Neuron (in vitro differentiated cells): ENCODE results near the gene IL6R.

Experiments
- H2AFZ ChIP-seq: one replicate; pipeline ENCODE4 v1.6.1; 2013; ENCODE audit warnings: low read depth, mild to moderate bottlenecking, inconsistent platforms, low read length, moderate library complexity
- H3K27me3 ChIP-seq: one replicate; pipeline ENCODE4 v1.6.1; 2013; ENCODE audit warnings: low read length; ENCODE audit not compliant: insufficient read depth
- H3K36me3 ChIP-seq: one replicate; pipeline ENCODE4 v1.6.1; 2013; ENCODE audit warnings: low read length; ENCODE audit not compliant: insufficient read depth
- H3K4me1 ChIP-seq: one replicate; pipeline ENCODE4 v1.6.1; 2013; ENCODE audit warnings: low read length; ENCODE audit not compliant: insufficient read depth
- H3K4me3 ChIP-seq: 2 replicates; pipeline ENCODE4 v1.5.1; 2013; ENCODE audit warnings: mild to moderate bottlenecking, low read length, moderate library complexity
- H3K9me3 ChIP-seq: one replicate; pipeline ENCODE4 v1.6.1; 2013; ENCODE audit warnings: low read length

Gene IL6R

GRCh38 chr1:154423304-154423987 is 18.3 kb downstream of the IL6R start:
- peak overlapping the region; percentile 71 for H2AFZ ChIP-seq
- H3K9me3 ChIP-seq, result no peaks in the 10 kb centered on the region
- no peaks in the 10 kb centered on the region for H3K36me3 ChIP-seq
- H3K4me3 ChIP-seq, result no peak overlapping the region
- H3K27me3 ChIP-seq, result no peaks in the 10 kb centered on the region
- H3K4me1 ChIP-seq, result peaks cover 16% of the 10 kb centered on the region

DNA sequence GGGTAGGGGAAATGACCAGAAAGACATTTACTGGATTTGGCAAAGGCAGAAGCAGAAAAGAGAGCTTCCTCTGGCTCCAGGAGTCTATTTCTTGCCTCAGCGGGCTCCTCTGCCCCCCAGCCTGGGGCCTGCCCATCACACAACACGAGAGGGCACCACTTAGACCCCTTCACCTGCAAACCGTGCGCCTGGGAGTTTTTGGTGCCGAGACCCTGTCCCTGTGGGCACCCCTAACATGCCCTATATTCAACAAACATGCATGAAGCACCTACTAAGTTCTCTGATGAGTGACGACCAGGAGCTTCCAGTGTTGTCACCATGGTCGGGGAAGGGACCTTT is 18.8 kb downstream of the IL6R start:
- Histone ChIP-seq H3K4me3 (no peak overlapping the region), H3K36me3 (no peaks in the 10 kb centered on the region), H3K4me1 (peaks cover 16% of the 10 kb centered on the region), H2AFZ (peak overlapping the region; percentile 71), H3K27me3 (no peaks in the 10 kb centered on the region), H3K9me3 (no peaks in the 10 kb centered on the region)

DNA sequence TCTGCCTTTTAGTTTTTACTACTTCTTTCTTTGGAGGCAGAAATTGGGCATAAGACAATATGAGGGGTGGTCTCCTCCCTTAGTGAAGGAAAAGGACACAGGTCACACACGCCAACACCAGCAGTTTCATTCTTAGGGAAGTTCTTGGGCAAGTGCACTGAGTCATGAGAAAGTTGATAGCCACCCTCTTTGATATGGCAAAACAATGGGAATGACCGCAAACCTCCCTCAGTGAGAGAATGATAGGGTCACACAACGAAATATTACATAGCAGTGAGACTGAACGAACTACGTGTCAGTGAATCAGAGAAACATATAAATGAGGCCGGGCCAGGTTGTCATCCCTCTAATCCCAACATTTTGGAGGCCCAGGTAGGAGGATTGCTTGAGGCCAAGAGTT is 20.0 kb downstream of the IL6R start:
- no peak overlapping the region for H2AFZ ChIP-seq
- no peaks in the 10 kb centered on the region for H3K27me3 ChIP-seq
- peaks cover 20% of the 10 kb centered on the region for H3K4me1 ChIP-seq
- H3K36me3 ChIP-seq, result no peaks in the 10 kb centered on the region
- H3K4me3 ChIP-seq, result no peak overlapping the region
- H3K9me3 ChIP-seq, result no peaks in the 10 kb centered on the region

GRCh38 chr1:154427173-154428139 is 22.3 kb downstream of the IL6R start:
- peaks cover 38% of the 10 kb centered on the region for H3K4me1 ChIP-seq
- no peak overlapping the region for H2AFZ ChIP-seq

DNA sequence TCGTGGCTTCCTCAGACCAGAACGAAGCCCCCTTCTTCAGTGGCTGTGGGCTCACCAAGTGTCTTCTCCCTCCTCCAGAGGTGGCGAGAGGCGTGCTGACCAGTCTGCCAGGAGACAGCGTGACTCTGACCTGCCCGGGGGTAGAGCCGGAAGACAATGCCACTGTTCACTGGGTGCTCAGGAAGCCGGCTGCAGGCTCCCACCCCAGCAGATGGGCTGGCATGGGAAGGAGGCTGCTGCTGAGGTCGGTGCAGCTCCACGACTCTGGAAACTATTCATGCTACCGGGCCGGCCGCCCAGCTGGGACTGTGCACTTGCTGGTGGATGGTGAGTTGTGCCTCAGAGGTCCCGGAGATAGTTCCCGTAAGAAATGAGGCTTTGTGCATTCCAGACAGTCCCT is 24.0 kb downstream of the IL6R start:
- no peaks in the 10 kb centered on the region for H3K9me3 ChIP-seq
- no peaks in the 10 kb centered on the region for H3K36me3 ChIP-seq
- H2AFZ ChIP-seq, result no peak overlapping the region
- peaks cover 24% of the 10 kb centered on the region for H3K4me1 ChIP-seq
- H3K4me3 ChIP-seq, result no peak overlapping the region
- no peaks in the 10 kb centered on the region for H3K27me3 ChIP-seq

More at GRCh38 chr1:154427173-154428139, 22.3 kb downstream of the IL6R start:
- H3K4me3 ChIP-seq, result no peak overlapping the region
- H3K9me3 ChIP-seq, result no peaks in the 10 kb centered on the region
- H3K36me3 ChIP-seq, result no peaks in the 10 kb centered on the region
- H3K27me3 ChIP-seq, result no peaks in the 10 kb centered on the region

DNA sequence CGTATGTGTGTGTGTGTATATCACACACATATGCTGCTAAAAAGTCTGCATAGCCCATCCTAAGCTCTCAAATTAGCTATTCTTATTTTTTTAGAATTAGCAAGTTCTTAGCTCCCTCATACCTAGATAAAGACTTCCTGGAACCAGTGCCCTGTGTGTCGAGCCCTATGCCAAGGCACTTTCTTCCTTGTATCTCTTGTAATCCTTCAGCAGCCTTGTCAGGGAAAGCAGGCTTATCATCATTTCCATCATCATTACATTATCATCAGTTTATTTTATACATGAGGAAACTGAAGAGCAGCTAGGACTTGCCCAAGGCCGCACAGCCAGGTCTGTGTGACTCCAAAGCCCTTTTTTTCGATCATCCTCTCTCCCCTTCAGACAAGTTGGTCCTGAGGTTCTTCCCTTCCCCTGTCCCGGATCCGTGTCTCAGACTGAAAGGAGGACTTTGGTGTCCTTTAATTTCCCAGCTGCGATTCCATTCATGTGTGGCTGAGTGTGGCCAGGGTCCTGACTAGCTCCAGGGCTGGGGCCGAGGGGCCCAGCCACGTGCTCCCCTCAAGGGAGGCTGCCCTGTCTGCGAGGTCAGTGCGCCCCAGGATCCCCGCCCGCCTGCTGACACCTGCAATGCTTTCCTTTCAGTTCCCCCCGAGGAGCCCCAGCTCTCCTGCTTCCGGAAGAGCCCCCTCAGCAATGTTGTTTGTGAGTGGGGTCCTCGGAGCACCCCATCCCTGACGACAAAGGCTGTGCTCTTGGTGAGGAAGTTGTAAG is 24.9 kb downstream of the IL6R start:
- no peaks in the 10 kb centered on the region for H3K36me3 ChIP-seq
- H3K27me3 ChIP-seq, result no peaks in the 10 kb centered on the region
- no peak overlapping the region for H3K4me3 ChIP-seq
- H3K9me3 ChIP-seq, result no peaks in the 10 kb centered on the region
- peaks cover 22% of the 10 kb centered on the region for H3K4me1 ChIP-seq
- no peak overlapping the region for H2AFZ ChIP-seq

DNA sequence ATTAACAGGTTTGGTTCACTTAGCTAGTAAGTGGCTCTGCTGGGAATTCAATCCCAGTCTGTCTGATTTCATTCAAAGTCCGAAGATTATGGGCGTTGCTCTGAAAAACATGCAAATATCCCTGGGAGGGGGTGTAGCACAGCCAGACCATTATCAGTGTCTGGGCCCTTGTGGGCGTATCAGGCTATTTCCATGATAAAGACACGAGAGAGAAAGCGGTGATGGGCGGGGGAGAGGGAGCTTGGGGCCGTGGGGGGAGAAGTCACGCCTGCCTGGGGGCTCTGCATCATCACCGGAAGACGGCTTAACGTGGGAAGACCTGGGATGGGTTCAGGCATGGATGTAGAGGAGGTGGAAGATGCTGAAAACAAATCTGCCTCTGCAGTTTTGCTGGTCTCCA is 25.8 kb downstream of the IL6R start:
- Histone ChIP-seq H3K9me3 (no peaks in the 10 kb centered on the region), H2AFZ (peak overlapping the region; percentile 18), H3K36me3 (no peaks in the 10 kb centered on the region), H3K27me3 (no peaks in the 10 kb centered on the region), H3K4me3 (peak overlapping the region; percentile 17), H3K4me1 (peaks cover 22% of the 10 kb centered on the region)

- Histone ChIP-seq H3K36me3 (no peaks in the 10 kb centered on the region), H3K4me1 (peaks cover 22% of the 10 kb centered on the region), H3K4me3 (no peak overlapping the region), H2AFZ (no peak overlapping the region), H3K9me3 (no peaks in the 10 kb centered on the region), H3K27me3 (no peaks in the 10 kb centered on the region)
Measured at GRCh38 chr1:154431586-154432373, 26.6 kb downstream of the IL6R start.

- H3K4me1 ChIP-seq, result peaks cover 22% of the 10 kb centered on the region
- H2AFZ ChIP-seq, result no peak overlapping the region
- H3K27me3 ChIP-seq, result no peaks in the 10 kb centered on the region
- no peak overlapping the region for H3K4me3 ChIP-seq
- H3K36me3 ChIP-seq, result no peaks in the 10 kb centered on the region
- no peaks in the 10 kb centered on the region for H3K9me3 ChIP-seq
Measured at GRCh38 chr1:154433161-154433764, 28.1 kb downstream of the IL6R start.

GRCh38 chr1:154434346-154435085 is 29.4 kb downstream of the IL6R start:
- Histone ChIP-seq H3K4me3 (no peak overlapping the region), H3K36me3 (no peaks in the 10 kb centered on the region), H3K4me1 (peaks cover 22% of the 10 kb centered on the region), H3K9me3 (no peaks in the 10 kb centered on the region), H3K27me3 (no peaks in the 10 kb centered on the region), H2AFZ (no peak overlapping the region)

DNA sequence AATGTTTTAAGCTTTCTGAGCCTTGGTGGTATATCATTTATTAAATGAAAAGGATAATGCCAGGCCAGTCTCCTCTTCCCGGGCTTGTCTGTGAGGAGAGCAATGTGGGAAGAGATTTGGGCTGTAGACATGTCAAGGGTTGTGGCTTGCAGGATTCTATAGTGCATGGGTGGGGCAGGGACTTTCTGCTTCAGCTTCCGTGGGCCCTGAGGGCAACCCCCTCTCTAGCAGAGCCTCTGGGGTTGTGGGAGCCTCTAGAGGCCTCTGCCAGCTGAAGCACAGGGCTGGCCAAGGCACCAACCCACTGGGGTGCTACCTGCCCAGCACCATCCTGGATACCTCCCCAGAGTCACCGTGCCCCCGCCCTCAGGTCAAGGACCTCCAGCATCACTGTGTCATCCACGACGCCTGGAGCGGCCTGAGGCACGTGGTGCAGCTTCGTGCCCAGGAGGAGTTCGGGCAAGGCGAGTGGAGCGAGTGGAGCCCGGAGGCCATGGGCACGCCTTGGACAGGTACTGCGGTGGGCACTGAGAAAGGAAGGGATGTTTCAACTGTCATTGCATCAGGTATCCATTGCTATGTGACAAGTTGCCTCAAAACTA is 30.6 kb downstream of the IL6R start:
- Histone ChIP-seq H3K36me3 (no peaks in the 10 kb centered on the region), H3K27me3 (no peaks in the 10 kb centered on the region), H3K9me3 (no peaks in the 10 kb centered on the region), H3K4me3 (no peak overlapping the region), H2AFZ (no peak overlapping the region), H3K4me1 (peaks cover 13% of the 10 kb centered on the region)
